Natural killer cell (primary cell): Measurements from ENCODE around the gene PPP1R3G. TPM values are rescaled to one million over a fixed set of nuclear protein-coding genes. Genes with fewer than 3 reads are reported as not detected.

Experiments
- ATAC-seq, 3 donors: fragments of 150-1000 bp in 2 of 3; fragments of 200-7000 bp in 1 of 3; cut with Tn5 transposase; 1 replicate in 1 of 3; 2 replicates in 2 of 3; pipeline ENCODE4 v1.10.0; 2021; ENCODE audit warnings: mild to moderate bottlenecking in 2 of 3, moderate library complexity in 2 of 3
- DNase-seq, 2 donors: peaks; one replicate each; pipeline versions ENCODE4 v3.0.0 to v3.0.0-alpha.2; 2013 to 2021; ENCODE audit warnings: mixed read lengths in 1 of 2
- H3K27ac ChIP-seq: one replicate; pipeline ENCODE4 v1.5.1; 2013; ENCODE audit warnings: mild to moderate bottlenecking, low read length
- H3K27me3 ChIP-seq: one replicate; pipeline ENCODE4 v1.6.1; 2013; ENCODE audit warnings: low read length; ENCODE audit not compliant: control insufficient read depth, insufficient read depth
- H3K36me3 ChIP-seq: one replicate; pipeline ENCODE4 v1.6.1; 2013; ENCODE audit warnings: low read length; ENCODE audit not compliant: control insufficient read depth, insufficient read depth
- H3K4me1 ChIP-seq: one replicate; pipeline ENCODE4 v1.6.1; 2013; ENCODE audit warnings: low read length; ENCODE audit not compliant: control insufficient read depth, insufficient read depth
- H3K4me3 ChIP-seq: one replicate; pipeline ENCODE4 v1.5.1; 2013; ENCODE audit warnings: low read length
- H3K9me3 ChIP-seq: one replicate; pipeline ENCODE4 v1.6.1; 2013; ENCODE audit warnings: low read length; ENCODE audit not compliant: control insufficient read depth, insufficient read depth
- H3K27ac Mint-ChIP-seq, 2 donors: one replicate each; pipeline ENCODE4 v1.8.0; 2022; ENCODE audit warnings: mild to moderate bottlenecking in 2 of 2, mixed read lengths in 2 of 2, moderate library complexity in 1 of 2
- H3K27me3 Mint-ChIP-seq, 2 donors: one replicate each; pipeline ENCODE4 v1.8.0; 2022; ENCODE audit warnings: low read depth in 2 of 2, mixed read lengths in 2 of 2
- H3K36me3 Mint-ChIP-seq: one replicate; pipeline ENCODE4 v1.8.0; 2022; ENCODE audit warnings: mixed read lengths
- H3K4me1 Mint-ChIP-seq, 2 donors: one replicate each; pipeline ENCODE4 v1.8.0; 2022; ENCODE audit warnings: mixed read lengths in 2 of 2
- H3K4me3 Mint-ChIP-seq: one replicate; pipeline ENCODE4 v1.8.0; 2022; ENCODE audit warnings: mild to moderate bottlenecking, moderate library complexity, mixed read lengths
- H3K9me3 Mint-ChIP-seq, 2 donors: one replicate each; pipeline ENCODE4 v1.8.0; 2022; ENCODE audit warnings: mixed read lengths in 2 of 2
- CTCF ChIP-seq: fragments of 200-600 bp; IDR thresholded peaks from one replicate; pipeline ENCODE4 v1.8.0; 2022; ENCODE audit warnings: antibody characterized with exemption
- WGBS: methylation state at CpG from one replicate; pipeline ENCODE4 v1.1.7; 2013; ENCODE audit warnings: missing lambda C conversion rate; ENCODE audit not compliant: insufficient coverage; 5-methylcytosine and 5-hydroxymethylcytosine counted together
- intact Hi-C: fragments of 100-400 bp; cut with micrococcal nuclease; formaldehyde crosslinking; loops from one replicate; pipeline ENCODE4 v1.14.2; 2022
- total RNA-seq, 4 donors: library from RNA; stranded (reverse); fragments of 120-200 nt in 1 of 4; gene quantifications; one replicate each; pipeline versions ENCODE4 v1.2.3 to v1.2.4, GENCODE V29; 2013 to 2022

Gene PPP1R3G
- total RNA-seq, 3 donors from 2014 or later (not counting 1 experiment from before 2014, with no cell fraction given) = 0.07 TPM; not detected in 2

- H3K4me1 ChIP-seq = no peaks in the 10 kb centered on the region
- H3K4me3 Mint-ChIP-seq = no peak overlapping the region
- H3K9me3 ChIP-seq = peaks cover 13% of the 10 kb centered on the region
- intact Hi-C loops = no loop called here
- no peak overlapping the region for H3K4me3 ChIP-seq
- no peak overlapping the region for H3K27ac ChIP-seq
- peaks cover 7% of the 10 kb centered on the region in 2 donors for H3K9me3 Mint-ChIP-seq
- no peaks in the 10 kb centered on the region for H3K36me3 ChIP-seq
- ATAC-seq (no peak), DNase-seq (no peak)
- WGBS = 73% methylated on average over 2 of the region's 2 CpGs
- H3K27ac Mint-ChIP-seq = no peak overlapping the region
- no peaks in the 10 kb centered on the region for H3K4me1 Mint-ChIP-seq
- peaks cover 10 to 15% of the 10 kb centered on the region in 2 donors for H3K27me3 Mint-ChIP-seq
- H3K27me3 ChIP-seq = no peaks in the 10 kb centered on the region
- peaks cover 13% of the 10 kb centered on the region for H3K36me3 Mint-ChIP-seq
- no peak for TF ChIP-seq CTCF
Observed at GRCh38 chr6:5050009-5050408, 35.1 kb upstream of the PPP1R3G start.

GRCh38 chr6:5051394-5051793 lies 33.7 kb upstream of the PPP1R3G start:
- H3K4me3 ChIP-seq = no peak overlapping the region
- H3K27me3 Mint-ChIP-seq = peaks cover 10 to 15% of the 10 kb centered on the region in 2 donors
- H3K27ac ChIP-seq = no peak overlapping the region
- intact Hi-C loops = no loop called here
- H3K4me1 Mint-ChIP-seq = no peaks in the 10 kb centered on the region
- peaks cover 13% of the 10 kb centered on the region for H3K9me3 ChIP-seq
- peaks cover 13% of the 10 kb centered on the region for H3K36me3 Mint-ChIP-seq
- H3K36me3 ChIP-seq = no peaks in the 10 kb centered on the region
- TF ChIP-seq CTCF = no peak
- H3K27me3 ChIP-seq = no peaks in the 10 kb centered on the region
- 100% methylated on average over 1 of the region's 1 CpG for WGBS
- H3K27ac Mint-ChIP-seq = no peak overlapping the region
- peaks cover 7% of the 10 kb centered on the region in 2 donors for H3K9me3 Mint-ChIP-seq
- no peak for DNase-seq
- no peak for ATAC-seq
- H3K4me3 Mint-ChIP-seq = no peak overlapping the region
- H3K4me1 ChIP-seq = no peaks in the 10 kb centered on the region

- no peak for TF ChIP-seq CTCF
- no peak overlapping the region for H3K27ac Mint-ChIP-seq
- Histone ChIP-seq H3K4me3 (no peak overlapping the region), H3K27me3 (no peaks in the 10 kb centered on the region), H3K4me1 (no peaks in the 10 kb centered on the region), H3K36me3 (no peaks in the 10 kb centered on the region), H3K27ac (no peak overlapping the region), H3K9me3 (peaks cover 13% of the 10 kb centered on the region)
- intact Hi-C loops = no loop called here
- no peak for ATAC-seq
- DNase-seq = no peak
- H3K9me3 Mint-ChIP-seq = peaks cover 7% of the 10 kb centered on the region in 2 donors
- peaks cover 13% of the 10 kb centered on the region for H3K36me3 Mint-ChIP-seq
- no peaks in the 10 kb centered on the region for H3K4me1 Mint-ChIP-seq
- H3K4me3 Mint-ChIP-seq = no peak overlapping the region
- peaks cover 10 to 15% of the 10 kb centered on the region in 2 donors for H3K27me3 Mint-ChIP-seq
Observed at GRCh38 chr6:5053038-5053437, 32.1 kb upstream of the PPP1R3G start.

- H3K36me3 ChIP-seq = no peaks in the 10 kb centered on the region
Observed at GRCh38 chr6:5053864-5054244, 31.3 kb upstream of the PPP1R3G start.

More at GRCh38 chr6:5053864-5054244, 31.3 kb upstream of the PPP1R3G start:
- Histone ChIP-seq H3K27ac (no peak overlapping the region), H3K9me3 (peaks cover 12% of the 10 kb centered on the region), H3K27me3 (no peaks in the 10 kb centered on the region), H3K4me1 (no peaks in the 10 kb centered on the region), H3K4me3 (no peak overlapping the region)
- intact Hi-C loops = no loop called here
- Mint-ChIP-seq H3K4me3 (no peak overlapping the region), H3K27me3 (peaks cover 10 to 22% of the 10 kb centered on the region in 2 donors), H3K9me3 (peaks cover 4 to 7% of the 10 kb centered on the region in 2 donors), H3K4me1 (no peaks in the 10 kb centered on the region), H3K27ac (no peak overlapping the region), H3K36me3 (peaks cover 13% of the 10 kb centered on the region)
- TF ChIP-seq CTCF = no peak
- no CpG with 5 or more reads among the region's 1 CpG for WGBS
- ATAC-seq (no peak), DNase-seq (no peak)
